Psoas muscle (tissue), 8 donors: Measurements from ENCODE around the gene RALGPS2. TPM values are rescaled to one million over a fixed set of nuclear protein-coding genes. Genes with fewer than 3 reads are reported as not detected.

Experiments
- ATAC-seq, 4 donors: fragments of 200-7000 bp; cut with Tn5 transposase; one replicate each; pipeline ENCODE4 v1.9.1; 2020; ENCODE audit warnings: moderate library complexity in 3 of 4, mild to moderate bottlenecking in 2 of 4
- DNase-seq, 2 donors: peaks; one replicate each; pipeline ENCODE4 v3.0.0-alpha.2; 2020
- H3K27ac ChIP-seq: fragments of 200-600 bp; one replicate; pipeline ENCODE4 v1.8.0; 2022
- H3K27me3 ChIP-seq, 3 donors: fragments of 200-600 bp in 1 of 3; one replicate each; pipeline versions ENCODE4 v1.6.1 to v1.8.0; 2013 to 2022; ENCODE audit warnings: low read length in 2 of 3, mild to moderate bottlenecking in 2 of 3, moderate library complexity in 1 of 3; ENCODE audit not compliant: insufficient read depth in 3 of 3
- H3K36me3 ChIP-seq, 2 donors: fragments of 200-600 bp in 1 of 2; one replicate each; pipeline versions ENCODE4 v1.6.1 to v1.8.0; 2013 to 2022; ENCODE audit warnings: low read depth in 1 of 2, mild to moderate bottlenecking in 1 of 2, moderate library complexity in 1 of 2; ENCODE audit not compliant: insufficient read depth in 1 of 2
- H3K4me1 ChIP-seq: fragments of 200-600 bp; one replicate; pipeline ENCODE4 v1.8.0; 2022
- H3K4me3 ChIP-seq: fragments of 200-600 bp; one replicate; pipeline ENCODE4 v1.8.0; 2022; ENCODE audit warnings: mild to moderate bottlenecking
- H3K9me3 ChIP-seq: fragments of 200-600 bp; one replicate; pipeline ENCODE4 v1.8.0; 2022
- CTCF ChIP-seq: fragments of 200-600 bp; IDR thresholded peaks from one replicate; pipeline ENCODE4 v1.8.0; 2022; ENCODE audit warnings: antibody characterized with exemption
- WGBS, 3 donors: extraction: QIAGEN DNeasy Blood & Tissue Kit; methylation state at CpG; one replicate each; pipeline versions ENCODE4 v1.1.6 to v1.1.7; 2013; 5-methylcytosine and 5-hydroxymethylcytosine counted together
- intact Hi-C, 2 donors: fragments of 100-400 bp; cut with DNase I; formaldehyde crosslinking; loops; one replicate each; pipeline versions ENCODE4 v1.11.0 to v1.14.2; 2022
- polyA plus RNA-seq, 3 donors: library from polyadenylated mRNA; stranded (reverse); fragments of 200-250 nt; gene quantifications; one replicate each; pipeline ENCODE4 v1.2.3, GENCODE V29; 2013
- total RNA-seq, 4 donors: library from RNA; stranded (reverse); fragmentation: NEBNext Ultra II Directional in 2 of 4; extraction: Animal tissue kit (Norgen Biotek cat#: 25700) in 2 of 4; gene quantifications; one replicate each; pipeline versions ENCODE4 v1.2.1 to v1.2.4, GENCODE V29; 2021 to 2023
- donor health status: healthy with polysubstance abuse.
- donor health status: DM: no; HTN: no; CAD: no; lungs with moderate emphysema.
- donor health status: Bipolar disorder and iron deficiency.
- donor health status: healthy.
- donor health status: DM: yes; HTN: yes; CAD: no.
- donor health status: DM: no; HTN: no; CAD: no.
- donor health status: DM: no; HTN: no; CAD: no.
- donor health status: DM: yes; HTN: yes; CAD: no.

RALGPS2 gene
- total and polyA plus RNA-seq, 7 donors = 0.69 to 6.2 (median 2.4) TPM

DNA sequence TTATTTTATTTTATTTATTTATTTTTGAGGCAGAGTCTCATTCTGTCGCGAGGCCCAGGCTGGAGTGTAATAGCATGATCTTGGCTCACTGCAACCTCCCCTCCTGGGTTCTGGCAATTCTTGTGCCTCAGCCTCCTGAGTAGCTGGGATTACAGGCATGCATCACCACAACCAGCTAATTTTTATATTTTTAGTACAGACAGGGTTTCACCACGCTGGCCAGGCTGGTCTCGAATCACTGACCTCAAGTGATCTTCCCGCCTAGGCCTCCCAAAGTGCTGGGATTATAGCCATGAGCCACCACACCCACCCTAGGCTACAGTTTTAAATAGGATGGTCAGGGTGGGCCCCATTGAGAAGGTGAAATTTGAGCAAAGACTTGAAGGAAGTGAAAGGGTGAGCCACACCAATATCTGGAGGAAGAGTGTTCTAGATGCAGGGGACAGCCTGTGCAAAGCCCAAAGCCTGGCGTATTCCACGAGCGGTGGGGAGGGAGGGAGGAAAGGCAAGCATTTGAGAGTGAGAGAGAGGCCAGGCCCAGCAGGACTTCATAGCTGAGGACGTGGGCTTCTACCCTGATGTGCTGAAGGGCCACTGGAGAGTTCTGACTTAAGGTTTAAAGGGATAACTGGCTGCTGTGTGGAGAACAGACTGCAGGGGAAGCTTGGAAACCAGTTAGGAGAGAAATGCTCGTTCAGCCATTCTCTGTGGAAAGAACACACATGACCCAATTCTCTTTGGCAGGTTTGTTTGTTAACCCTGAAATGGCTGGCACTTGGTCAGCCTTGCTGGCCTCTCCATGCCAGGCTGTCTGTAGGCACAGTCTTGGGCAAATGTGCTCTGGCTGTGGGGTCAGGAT lies 238.0 kb downstream of the RALGPS2 start:
- Histone ChIP-seq H3K4me3 (no peak overlapping the region), H3K9me3 (peaks cover 5% of the 10 kb centered on the region), H3K27me3 (no peaks in the 10 kb centered on the region), H3K4me1 (no peaks in the 10 kb centered on the region), H3K27ac (peak overlapping the region; percentile 60), H3K36me3 (no peaks in the 10 kb centered on the region)
- no peak for TF ChIP-seq CTCF
- peak; percentile 44 to 81 (median 71) for ATAC-seq
- intact Hi-C loops = no loop called here
- WGBS, 3 donors = 22 to 29% (median 22%) methylated on average over 10 of the region's 10 CpGs
- DNase-seq = peak in 1 of 2 donors; percentile 60

GRCh38 chr1:178964469-178965330 lies 239.7 kb downstream of the RALGPS2 start:
- TF ChIP-seq CTCF = no peak
- no peaks in the 10 kb centered on the region for H3K27me3 ChIP-seq
- ATAC-seq = no peak
- 89 to 96% (median 94%) methylated on average over 8 of the region's 8 CpGs for WGBS, 3 donors
- intact Hi-C loops = no loop called here
- H3K36me3 ChIP-seq = no peaks in the 10 kb centered on the region
- H3K4me3 ChIP-seq = no peak overlapping the region
- H3K4me1 ChIP-seq = no peaks in the 10 kb centered on the region
- peaks cover 5% of the 10 kb centered on the region for H3K9me3 ChIP-seq
- DNase-seq = no peak
- H3K27ac ChIP-seq = no peak overlapping the region

DNA sequence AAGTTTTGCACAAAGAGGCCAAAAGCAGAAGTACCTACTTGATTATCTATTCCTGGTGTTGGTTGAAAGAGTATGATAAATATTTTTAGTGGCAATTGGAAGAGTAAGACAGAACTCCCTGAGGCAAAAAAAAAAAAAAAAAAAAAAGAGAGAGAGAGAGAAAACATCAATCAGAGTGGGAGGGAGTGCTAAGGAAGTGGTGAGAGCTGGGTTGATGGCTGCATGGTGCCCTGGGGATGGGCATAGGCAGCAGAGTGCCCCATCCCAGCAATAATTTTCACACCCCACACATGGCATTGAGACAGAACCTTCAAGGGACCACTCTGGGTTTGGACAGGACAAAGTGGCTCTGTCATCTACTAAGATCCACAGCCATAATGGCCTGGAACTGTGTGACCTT lies 241.3 kb downstream of the RALGPS2 start:
- no peak overlapping the region for H3K27ac ChIP-seq
- TF ChIP-seq CTCF = no peak
- H3K27me3 ChIP-seq = no peaks in the 10 kb centered on the region
- H3K9me3 ChIP-seq = peaks cover 5% of the 10 kb centered on the region
- intact Hi-C loops = no loop called here
- no peak overlapping the region for H3K4me3 ChIP-seq
- H3K4me1 ChIP-seq = no peaks in the 10 kb centered on the region
- DNase-seq (no peak), ATAC-seq (no peak)
- H3K36me3 ChIP-seq = no peaks in the 10 kb centered on the region

DNA sequence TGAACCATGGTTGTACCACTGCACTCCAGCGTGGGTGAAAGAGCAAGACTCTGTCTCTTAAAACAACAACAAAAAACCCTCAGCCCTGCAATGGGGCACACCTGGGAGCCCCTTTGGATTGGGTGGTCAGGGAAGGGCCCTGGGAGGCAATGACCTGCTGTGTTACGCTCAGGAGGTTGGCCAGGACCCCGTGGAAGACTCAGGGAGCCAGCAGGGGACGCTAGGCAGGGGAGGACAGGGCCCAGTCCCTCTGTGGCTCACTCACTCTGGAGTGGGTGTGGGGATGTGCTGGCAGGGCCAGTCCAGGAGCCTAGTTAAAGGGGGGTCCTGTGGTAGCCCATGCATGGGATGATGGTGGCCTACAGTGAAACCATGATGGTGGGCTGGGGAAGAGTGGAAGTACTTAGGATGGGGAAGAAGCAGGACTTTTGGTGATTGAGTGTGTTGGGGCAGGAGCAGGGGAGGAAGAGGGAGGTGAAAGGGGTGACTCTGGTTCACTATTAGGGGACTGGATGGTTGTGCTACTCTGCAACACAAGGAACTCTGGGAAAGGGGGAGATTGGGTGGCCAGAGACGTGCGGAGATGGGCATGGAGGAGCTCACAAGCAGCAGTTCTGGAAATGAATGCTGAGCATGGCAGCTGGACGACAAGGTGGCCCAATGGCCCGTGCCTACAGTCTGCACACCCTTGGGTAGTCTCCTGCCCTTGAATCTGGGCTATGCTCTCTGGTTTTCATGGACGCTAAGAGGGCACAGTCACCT lies 244.4 kb downstream of the RALGPS2 start:
- no peaks in the 10 kb centered on the region for H3K4me1 ChIP-seq
- H3K4me3 ChIP-seq = no peak overlapping the region
- TF ChIP-seq CTCF = no peak
- no peak for DNase-seq
- peaks cover 5% of the 10 kb centered on the region for H3K9me3 ChIP-seq
- H3K27ac ChIP-seq = no peak overlapping the region
- no peaks in the 10 kb centered on the region for H3K36me3 ChIP-seq
- no peaks in the 10 kb centered on the region for H3K27me3 ChIP-seq
- intact Hi-C loops = no loop called here
- 94 to 98% (median 97%) methylated on average over 9 of the region's 9 CpGs for WGBS, 3 donors
- no peak for ATAC-seq
